ENCODE results near the gene ST8SIA2.

DNA sequence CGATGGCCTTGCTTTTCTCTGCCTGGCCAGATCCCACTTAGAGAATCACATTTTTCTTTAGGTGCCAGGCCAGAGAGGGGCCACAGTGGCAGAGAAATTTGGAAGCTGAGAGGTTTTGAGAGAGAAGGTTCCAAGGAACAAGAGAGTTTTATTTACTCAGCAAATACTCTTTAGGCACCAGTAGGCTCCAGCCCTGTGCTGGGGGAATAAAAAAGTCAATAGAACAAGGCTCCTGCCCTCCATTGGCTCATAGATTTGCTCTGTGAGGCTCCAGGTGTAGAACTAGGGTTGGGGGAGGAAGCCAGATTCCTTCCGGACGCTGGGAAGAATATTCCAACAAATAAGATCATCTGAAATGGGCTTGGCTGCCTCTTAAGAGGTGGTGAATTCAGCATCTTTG lies 59.9 kb downstream of the ST8SIA2 start:
- TF ChIP-seq, protein P1, sequence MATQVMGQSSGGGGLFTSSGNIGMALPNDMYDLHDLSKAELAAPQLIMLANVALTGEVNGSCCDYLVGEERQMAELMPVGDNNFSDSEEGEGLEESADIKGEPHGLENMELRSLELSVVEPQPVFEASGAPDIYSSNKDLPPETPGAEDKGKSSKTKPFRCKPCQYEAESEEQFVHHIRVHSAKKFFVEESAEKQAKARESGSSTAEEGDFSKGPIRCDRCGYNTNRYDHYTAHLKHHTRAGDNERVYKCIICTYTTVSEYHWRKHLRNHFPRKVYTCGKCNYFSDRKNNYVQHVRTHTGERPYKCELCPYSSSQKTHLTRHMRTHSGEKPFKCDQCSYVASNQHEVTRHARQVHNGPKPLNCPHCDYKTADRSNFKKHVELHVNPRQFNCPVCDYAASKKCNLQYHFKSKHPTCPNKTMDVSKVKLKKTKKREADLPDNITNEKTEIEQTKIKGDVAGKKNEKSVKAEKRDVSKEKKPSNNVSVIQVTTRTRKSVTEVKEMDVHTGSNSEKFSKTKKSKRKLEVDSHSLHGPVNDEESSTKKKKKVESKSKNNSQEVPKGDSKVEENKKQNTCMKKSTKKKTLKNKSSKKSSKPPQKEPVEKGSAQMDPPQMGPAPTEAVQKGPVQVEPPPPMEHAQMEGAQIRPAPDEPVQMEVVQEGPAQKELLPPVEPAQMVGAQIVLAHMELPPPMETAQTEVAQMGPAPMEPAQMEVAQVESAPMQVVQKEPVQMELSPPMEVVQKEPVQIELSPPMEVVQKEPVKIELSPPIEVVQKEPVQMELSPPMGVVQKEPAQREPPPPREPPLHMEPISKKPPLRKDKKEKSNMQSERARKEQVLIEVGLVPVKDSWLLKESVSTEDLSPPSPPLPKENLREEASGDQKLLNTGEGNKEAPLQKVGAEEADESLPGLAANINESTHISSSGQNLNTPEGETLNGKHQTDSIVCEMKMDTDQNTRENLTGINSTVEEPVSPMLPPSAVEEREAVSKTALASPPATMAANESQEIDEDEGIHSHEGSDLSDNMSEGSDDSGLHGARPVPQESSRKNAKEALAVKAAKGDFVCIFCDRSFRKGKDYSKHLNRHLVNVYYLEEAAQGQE (IDR thresholded peaks at IDR 0.05; ENCODE audit: low read depth, low read length): no peak
- TF ChIP-seq YY1 (IDR thresholded peaks at IDR 0.05; ENCODE audit: low read depth) (no peak), POLR2AphosphoS5 (IDR thresholded peaks at IDR 0.05; ENCODE audit: low read depth, low read length) (no peak), FOXM1 (IDR thresholded peaks at IDR 0.05; ENCODE audit: low read depth) (no peak), EZH2phosphoT487 (IDR thresholded peaks at IDR 0.05; ENCODE audit: borderline replicate concordance, low read depth) (no peak), RFX5 (IDR thresholded peaks at IDR 0.05; ENCODE audit: low read length) (no peak)
- TF ChIP-seq, protein P2, sequence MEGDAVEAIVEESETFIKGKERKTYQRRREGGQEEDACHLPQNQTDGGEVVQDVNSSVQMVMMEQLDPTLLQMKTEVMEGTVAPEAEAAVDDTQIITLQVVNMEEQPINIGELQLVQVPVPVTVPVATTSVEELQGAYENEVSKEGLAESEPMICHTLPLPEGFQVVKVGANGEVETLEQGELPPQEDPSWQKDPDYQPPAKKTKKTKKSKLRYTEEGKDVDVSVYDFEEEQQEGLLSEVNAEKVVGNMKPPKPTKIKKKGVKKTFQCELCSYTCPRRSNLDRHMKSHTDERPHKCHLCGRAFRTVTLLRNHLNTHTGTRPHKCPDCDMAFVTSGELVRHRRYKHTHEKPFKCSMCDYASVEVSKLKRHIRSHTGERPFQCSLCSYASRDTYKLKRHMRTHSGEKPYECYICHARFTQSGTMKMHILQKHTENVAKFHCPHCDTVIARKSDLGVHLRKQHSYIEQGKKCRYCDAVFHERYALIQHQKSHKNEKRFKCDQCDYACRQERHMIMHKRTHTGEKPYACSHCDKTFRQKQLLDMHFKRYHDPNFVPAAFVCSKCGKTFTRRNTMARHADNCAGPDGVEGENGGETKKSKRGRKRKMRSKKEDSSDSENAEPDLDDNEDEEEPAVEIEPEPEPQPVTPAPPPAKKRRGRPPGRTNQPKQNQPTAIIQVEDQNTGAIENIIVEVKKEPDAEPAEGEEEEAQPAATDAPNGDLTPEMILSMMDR (IDR thresholded peaks at IDR 0.05): no peak
- TF ChIP-seq, protein P3, sequence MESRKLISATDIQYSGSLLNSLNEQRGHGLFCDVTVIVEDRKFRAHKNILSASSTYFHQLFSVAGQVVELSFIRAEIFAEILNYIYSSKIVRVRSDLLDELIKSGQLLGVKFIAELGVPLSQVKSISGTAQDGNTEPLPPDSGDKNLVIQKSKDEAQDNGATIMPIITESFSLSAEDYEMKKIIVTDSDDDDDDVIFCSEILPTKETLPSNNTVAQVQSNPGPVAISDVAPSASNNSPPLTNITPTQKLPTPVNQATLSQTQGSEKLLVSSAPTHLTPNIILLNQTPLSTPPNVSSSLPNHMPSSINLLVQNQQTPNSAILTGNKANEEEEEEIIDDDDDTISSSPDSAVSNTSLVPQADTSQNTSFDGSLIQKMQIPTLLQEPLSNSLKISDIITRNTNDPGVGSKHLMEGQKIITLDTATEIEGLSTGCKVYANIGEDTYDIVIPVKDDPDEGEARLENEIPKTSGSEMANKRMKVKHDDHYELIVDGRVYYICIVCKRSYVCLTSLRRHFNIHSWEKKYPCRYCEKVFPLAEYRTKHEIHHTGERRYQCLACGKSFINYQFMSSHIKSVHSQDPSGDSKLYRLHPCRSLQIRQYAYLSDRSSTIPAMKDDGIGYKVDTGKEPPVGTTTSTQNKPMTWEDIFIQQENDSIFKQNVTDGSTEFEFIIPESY (IDR thresholded peaks at IDR 0.05; ENCODE audit: borderline replicate concordance, low read depth): no peak
- TF ChIP-seq, protein P4, sequence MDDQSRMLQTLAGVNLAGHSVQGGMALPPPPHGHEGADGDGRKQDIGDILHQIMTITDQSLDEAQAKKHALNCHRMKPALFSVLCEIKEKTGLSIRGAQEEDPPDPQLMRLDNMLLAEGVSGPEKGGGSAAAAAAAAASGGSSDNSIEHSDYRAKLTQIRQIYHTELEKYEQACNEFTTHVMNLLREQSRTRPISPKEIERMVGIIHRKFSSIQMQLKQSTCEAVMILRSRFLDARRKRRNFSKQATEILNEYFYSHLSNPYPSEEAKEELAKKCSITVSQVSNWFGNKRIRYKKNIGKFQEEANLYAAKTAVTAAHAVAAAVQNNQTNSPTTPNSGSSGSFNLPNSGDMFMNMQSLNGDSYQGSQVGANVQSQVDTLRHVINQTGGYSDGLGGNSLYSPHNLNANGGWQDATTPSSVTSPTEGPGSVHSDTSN (IDR thresholded peaks at IDR 0.05): no peak
